HG02970 (cell line): ENCODE data around the gene AFM.

Experiments used
- ATAC-seq: cut with Tn5 transposase; IDR thresholded peaks from one replicate; pipeline ENCODE4 v1.9.1; 2021; ENCODE audit warnings: mild to moderate bottlenecking, moderate library complexity, moderate number of reproducible peaks; ENCODE audit not compliant: unreplicated experiment, low FRiP score

Gene AFM

DNA sequence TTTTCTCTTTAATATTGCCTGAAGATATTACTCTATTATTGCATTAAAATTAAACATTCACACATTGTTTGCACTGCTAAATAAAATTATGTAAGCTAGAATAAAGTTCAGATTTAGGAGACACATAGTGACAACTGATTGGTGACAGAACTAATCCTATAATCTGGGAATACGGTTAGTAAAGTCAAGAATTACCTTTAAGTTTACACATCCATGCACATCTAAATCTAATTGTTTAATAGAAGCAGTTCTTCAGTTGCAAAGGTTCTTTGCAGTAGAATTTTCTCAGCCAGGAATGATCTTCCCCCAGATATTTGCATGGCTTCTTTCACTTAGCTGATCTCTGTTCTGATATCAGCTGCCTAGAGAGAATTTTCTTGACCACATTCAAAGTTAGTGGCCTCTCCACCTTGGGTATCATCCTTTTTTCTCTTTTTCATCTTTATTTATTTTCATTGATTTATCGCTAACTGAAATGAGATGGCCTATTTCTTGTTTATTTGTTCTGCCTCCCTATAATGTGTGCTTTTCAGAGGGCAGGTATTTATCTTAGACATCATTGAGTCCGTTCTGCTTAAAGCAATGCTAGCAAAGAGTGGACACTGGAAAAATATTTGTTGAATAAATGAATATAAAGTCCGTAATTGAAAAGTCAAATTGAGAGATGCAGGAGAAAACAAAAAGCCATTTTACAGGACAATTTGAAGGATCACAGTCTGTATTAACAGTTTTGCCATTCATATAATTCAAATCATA is 32.9 kb upstream of the AFM start:
- no peak for ATAC-seq

DNA sequence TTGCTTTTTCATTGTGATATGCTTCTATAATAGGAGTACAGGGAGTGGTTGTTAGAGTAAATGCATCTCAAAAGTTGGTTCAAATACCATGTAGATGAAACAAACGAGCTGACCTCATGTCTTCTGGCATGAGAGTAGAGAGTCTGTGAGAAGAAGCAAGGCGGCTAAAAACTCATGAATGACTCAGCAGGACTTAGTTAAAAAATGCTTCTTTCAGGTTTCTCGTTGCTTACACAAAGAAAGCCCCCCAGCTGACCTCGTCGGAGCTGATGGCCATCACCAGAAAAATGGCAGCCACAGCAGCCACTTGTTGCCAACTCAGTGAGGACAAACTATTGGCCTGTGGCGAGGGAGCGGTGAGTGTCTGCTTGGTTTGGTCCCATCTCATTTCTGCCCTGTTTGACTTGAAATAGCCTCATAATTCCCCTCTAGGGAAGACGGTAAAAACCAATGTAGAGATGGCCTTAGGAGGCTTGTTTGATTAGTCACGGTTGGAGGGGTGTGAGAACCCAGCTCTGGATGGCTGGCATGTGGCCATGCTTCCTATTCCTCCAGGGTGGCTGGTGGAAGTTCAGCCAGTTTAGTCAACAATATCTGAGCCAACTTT is 31.0 kb upstream of the AFM start:
- ATAC-seq, result no peak

DNA sequence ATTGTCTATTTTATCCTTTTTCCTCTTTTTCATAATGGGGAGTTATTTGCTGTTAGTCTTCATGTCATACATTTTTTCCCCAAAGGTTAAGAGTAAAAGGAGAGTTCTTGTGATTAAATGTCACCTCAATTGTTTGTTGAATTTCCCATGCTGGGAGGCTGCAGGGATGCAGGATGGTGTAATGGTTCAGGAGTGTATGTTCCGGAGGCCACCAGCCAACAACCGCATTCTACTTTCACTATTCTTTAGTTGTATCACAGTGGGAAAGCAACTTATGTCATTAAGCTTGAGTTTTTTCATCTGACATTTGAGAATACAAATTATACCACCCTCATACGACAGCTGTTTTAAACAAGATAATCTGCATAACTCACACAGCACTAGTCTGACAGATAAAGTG is 30.1 kb upstream of the AFM start:
- no peak for ATAC-seq

DNA sequence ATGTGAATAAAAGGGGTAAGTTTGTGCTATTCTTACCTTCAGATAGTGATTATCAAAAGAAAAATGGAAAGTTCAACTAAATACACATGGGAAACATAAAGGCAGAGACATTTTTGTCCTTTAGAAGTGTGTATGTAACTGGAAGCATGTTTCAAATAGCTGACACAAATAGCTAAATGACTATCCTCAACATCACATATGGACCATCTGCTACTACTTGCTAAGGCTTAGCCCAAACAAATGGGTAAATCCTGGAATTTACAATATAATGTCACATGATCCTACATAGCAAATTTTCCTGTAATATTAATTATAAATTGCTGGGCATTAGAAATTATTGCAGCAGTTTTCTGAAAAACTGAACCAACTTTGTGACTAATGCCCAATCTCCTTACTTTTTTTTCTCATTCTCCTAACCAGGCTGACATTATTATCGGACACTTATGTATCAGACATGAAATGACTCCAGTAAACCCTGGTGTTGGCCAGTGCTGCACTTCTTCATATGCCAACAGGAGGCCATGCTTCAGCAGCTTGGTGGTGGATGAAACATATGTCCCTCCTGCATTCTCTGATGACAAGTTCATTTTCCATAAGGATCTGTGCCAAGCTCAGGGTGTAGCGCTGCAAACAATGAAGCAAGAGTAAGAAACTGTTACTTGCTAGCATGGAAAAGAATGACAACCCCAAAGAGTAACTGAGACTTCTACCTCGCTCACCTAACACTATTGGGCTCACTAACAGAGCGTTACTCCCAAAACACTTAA is 29.4 kb upstream of the AFM start:
- no peak for ATAC-seq

DNA sequence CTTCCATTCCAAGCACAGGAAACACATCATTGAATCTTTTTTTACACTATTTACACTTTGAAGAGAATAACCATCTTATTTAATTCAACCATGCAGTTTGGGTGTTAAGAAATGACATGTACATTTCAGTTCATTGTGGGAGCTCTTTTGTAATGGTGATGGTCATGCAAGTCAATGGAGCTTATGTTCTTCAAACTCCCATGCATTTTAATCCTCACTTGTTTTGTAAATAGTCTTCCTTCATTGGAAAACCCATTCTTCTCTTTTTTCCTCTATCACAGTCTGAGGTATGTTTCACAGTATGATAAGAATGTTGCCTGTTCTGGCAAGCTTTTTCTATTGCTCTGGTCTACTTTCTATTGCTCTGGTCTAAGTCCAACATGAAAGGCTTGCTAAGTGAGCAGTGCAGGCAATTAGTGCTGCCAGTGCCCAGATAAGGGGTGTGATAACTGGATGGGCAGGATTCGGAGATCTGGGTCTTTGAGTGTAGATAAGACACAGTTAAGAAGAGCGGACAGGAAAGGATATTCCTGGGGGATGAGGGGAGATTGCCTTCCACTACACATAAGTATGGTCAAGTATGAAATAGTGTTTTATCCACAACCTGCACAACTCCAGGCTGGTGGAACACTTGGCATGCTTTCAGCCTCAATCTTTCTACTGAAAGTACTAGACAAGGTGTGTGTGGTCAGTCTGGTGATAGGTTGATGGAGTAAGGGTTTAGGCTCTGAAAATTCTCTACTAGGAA is 28.4 kb upstream of the AFM start:
- no peak for ATAC-seq

DNA sequence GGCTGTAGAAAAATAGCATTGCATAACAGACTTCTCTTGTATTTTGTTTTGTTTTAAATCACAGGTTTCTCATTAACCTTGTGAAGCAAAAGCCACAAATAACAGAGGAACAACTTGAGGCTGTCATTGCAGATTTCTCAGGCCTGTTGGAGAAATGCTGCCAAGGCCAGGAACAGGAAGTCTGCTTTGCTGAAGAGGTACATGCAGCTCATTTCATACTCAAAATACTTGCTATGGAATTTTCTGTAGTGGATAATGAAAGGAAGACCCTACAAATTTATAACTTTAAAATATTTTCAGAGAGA is 27.9 kb upstream of the AFM start:
- no peak for ATAC-seq

DNA sequence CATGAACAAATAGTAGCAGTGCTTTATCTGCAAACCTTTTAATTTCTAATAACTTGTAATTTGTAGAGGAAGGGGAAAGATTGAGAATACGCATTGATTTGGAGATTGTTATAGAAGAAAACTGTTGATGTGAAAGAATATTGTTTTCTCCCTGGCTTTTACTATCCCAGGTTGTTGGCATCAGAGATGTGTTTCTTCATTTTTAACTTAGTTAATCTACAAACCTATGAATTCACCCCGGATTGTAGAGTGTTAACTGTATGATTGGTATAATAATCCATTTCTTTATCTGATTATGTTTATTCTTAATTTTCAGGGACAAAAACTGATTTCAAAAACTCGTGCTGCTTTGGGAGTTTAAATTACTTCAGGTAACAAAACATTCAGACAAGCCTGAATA is 26.6 kb upstream of the AFM start:
- ATAC-seq, result no peak

DNA sequence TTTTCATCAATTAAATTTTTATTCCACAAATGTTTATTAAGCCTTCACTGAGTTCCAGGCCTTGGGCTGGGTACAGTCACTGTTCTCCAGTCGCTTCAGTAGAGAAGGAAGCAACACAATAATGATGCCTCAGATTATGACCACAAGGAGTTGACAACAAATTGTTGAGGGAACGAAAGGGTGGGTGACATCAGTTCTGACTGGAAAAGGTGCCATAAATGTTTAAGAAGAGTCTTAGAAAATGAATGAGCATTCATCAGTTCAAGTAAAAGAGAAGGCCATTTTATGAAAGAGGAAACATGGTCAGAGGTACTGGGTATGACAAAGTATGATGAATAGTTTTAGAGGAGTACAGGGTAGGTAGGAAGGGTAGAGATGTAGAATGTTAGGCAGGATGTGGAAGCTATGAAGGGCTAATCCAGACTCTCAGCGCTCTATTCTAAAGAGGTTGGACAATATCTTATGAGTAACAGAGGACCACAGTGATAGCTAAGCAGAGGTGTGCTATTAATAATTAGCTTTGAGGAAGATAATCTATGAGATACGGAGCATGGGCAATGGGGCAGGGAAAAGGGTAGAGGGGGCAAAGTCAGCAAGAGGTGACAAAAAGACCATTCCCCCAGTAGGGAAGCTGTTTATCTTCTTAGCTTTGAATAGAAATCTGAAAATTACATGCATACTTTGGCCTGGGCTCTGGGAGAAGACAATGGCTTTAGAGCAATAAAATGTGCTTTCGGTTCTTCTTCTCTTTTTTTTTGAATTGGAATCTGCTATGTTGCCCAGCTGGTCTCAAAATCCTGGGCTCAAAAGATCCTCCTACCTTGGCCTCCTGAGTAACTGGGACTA is 25.1 kb upstream of the AFM start:
- no peak for ATAC-seq

DNA sequence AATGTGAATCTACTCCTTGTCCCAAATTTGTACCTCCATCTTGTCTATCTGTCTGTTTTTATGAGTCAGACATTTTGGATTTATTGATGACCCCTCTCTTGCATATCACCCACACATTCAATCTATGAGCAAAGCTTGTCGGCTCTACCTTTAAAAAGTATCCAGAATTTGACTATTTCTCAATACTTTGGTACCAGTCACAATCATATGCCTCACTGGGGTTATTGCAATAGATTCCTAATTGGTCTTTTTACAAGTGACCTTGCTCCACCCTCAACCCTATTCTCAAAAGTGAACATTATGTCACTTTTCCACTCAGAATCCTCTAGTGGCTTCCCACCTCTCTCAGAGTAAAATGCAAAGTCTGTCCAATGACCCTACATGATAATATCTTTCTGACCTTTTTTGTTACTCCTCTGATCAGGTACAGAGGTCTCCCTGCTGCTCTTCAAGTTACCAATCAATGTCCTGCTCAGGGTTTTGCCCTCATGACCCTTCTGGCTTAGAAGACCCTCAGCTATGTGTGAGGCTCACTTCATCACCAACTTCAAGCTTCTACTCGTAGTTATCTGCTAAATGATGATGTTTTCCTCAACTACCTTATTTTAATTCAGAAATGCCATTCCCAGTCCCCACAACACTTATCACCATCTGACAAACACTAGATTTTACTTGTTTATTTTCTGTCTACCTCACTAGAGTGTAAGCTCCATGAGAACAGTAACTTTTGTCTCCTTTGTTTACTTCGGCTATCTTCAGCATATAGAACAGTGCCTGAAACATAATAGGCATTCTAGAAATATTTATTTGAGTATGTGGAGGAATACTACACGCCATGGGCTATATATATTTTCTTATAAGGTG is 23.1 kb upstream of the AFM start:
- no peak for ATAC-seq

DNA sequence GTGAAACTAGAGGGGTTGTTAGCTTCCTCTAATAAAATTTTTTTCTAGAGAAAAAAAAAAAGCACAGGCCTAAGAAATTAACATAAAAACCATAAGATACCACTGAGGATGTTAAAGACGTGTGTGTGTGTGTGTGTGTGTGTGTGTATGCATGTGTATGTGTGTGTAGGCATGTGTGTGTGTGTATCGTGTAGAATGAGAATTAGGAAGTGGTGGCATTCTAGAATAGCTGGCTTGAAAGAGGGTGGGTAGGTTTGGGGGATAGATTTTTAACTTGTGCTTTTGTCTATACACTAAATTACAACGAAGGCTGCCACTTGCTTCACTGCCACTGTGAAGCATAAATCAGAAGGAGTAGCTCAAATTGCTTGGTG is 22.5 kb upstream of the AFM start:
- no peak for ATAC-seq

DNA sequence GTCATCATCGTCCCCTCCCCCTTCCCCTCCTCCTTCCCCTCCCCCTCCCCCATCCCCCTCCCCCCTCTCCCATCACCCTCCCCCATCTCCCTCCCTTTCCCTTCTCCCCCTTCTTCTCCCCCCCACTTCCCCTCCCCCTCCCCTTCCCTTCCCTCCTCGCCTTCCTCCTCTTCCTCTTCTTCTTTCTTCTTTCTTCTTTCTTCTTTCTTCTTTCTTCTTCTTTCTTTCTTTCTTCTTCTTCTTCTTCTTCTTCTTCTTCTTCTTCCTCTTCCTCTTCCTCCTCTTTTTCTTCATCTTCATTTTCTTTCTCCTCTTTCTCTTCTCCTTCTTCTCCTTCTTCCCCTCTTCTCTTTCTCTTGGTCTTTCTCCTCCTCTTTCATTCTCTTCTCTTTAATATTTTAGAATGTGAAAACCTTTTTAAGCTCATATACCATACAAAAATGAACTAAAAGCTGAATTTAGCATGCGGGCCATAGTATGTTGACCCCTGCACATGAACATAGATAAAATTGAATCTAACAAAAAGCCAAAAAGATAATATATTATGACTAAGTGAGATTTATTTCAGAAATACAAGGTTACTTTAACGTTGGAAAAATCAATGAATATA is 20.5 kb upstream of the AFM start:
- ATAC-seq, result no peak

DNA sequence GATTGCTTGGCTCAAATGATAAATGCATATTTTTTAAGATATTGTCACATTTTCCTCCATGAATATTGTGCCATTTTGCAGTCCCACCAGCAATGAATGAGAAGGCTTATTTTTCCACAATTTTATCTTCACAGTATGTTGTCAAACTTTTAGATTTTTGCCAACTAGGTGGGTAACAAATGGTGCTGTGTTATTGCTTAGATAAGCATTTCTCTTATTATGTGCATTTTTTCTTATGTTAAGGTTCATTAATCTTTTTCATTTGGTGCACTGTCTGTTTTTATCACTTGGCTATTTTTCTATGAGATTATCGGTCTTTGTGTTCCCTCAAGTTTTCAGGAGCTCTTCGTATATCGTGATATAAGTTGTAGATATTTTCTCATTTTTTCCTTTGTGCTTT is 13.4 kb upstream of the AFM start:
- no peak for ATAC-seq

DNA sequence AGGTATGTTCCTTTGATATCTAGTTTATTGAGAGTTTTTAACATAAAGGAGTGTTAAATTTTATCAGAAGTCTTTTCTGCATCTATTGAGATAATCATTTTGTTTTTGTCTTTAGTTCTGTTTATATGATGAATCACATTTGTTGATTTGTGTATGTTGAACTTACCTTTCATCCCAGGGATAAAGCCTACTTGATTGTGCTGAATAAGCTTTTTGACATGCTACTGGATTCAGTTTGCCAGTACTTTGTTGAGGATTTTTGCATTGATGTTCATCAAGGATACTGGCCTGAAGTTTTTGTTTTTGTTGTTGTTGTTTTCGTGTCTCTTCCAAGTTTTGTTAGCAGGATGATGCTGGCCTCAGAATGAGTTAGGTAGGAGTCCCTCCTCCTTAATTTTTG is 10.8 kb upstream of the AFM start:
- ATAC-seq, result no peak

DNA sequence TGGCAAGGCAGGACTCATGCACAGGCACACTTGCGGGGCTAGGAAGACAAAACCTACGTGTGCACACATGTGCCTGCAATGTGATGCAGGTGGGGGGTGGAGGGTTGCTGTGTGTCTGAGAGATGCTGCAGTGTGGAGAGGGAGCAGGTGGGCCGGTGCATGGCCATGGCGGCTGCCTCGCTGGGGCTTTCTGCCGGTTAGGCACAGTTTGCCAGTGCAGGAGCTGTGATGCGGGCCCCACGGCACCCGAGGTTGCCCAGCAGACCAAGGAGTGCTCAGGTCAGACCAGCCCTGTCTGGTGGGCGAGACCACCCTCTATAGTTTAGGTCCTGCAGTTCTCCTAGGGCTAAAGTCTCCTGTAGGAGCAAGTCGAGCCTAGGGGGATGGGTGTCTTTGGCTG is 4.4 kb upstream of the AFM start:
- no peak for ATAC-seq

DNA sequence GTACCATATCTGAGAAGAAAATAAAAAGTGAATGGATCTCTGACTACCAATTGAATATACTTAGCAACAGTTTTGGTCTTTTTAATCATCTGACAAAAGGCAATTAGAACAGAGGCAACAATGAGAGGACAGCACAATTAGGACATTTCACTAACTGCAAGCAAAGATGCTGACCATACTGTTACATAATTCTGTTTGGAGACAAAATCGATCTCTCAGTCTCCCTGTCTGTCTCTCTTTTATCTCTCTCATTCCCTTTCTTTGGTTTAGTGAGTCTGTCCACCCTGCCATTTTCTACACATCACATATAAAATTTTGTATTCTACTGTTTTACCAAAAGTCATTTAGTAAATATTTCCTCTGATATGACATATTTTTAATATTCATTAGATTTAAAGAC is 2.2 kb upstream of the AFM start:
- no peak for ATAC-seq

DNA sequence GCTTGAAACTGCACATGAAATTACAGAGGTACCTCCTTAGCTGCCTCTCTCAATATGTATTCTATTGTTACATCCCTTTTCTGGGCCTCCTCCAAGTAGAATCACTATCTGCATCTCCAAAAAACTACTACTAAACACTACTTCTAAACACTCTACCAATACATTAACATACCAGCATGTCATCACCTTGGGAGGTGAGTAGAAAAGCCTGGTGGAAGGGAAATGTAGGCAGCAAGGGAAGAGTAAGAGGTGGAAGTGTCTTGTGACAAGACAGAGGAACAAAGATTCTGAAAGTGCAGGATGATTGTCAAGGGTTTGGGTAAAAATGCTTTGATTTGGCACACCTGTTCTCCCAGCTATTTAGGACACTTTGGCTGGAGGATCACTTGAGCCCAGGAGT is 3.5 kb downstream of the AFM start:
- ATAC-seq, result no peak

DNA sequence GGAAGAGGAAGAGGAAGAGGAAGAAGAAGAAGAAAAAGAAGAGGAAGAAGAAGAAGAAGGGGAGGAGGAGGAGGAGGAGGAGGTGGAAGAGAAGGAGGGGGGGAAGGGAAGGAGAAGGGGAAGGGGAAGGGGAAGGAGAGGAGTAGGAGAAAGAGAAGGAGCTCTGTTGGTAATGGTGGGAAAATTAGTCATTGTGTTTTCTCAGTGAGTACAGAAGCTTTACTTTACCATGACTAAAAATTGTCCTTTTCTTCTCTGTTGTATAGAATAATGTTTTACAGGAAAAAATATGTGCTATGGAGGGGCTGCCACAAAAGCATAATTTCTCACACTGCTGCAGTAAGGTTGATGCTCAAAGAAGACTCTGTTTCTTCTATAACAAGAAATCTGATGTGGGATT is 4.1 kb downstream of the AFM start:
- no peak for ATAC-seq

DNA sequence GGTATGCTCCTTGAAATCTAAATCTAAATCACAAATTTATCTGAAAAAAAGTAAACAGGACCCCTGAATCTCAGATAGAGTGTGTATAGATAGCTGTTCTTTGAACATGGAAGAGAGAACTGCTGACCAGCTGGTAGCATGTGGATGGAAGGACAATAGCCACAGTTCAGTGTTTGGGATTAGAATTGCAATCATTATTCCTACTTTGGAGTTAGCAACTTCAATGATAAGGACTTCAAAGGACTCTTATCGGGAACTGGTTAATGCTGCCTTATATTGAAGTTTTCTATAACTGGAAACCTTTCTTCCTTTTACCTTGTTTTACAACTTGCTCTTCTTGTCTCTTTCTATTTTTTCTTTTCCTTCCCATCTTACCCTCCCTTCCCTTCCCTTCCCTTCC is 5.0 kb downstream of the AFM start:
- ATAC-seq, result no peak

DNA sequence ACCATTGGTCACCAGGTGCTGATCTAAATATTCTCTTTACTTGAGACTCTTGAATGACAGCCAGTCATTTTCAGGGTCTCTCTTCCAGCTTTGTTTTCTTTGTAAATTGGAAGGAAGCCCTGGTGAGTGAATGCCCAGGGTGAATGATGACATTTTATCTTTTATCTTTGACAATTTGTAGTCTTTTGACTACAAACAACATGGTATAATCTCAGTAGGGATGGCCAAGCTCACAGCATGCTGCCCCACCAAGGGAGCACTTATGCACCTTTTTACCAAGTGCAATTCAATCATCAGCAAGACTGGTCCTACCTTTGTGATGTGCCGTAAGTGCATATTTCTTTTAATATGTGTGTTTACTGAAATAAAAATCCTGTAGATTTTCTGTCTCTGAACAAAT is 5.7 kb downstream of the AFM start:
- no peak for ATAC-seq
